HG03432 (cell line): ENCODE data around the gene POLR2E.

ENCODE experiments used
- ATAC-seq: cut with Tn5 transposase; IDR thresholded peaks from one replicate; pipeline ENCODE4 v1.9.1; 2021; ENCODE audit warnings: mild to moderate bottlenecking, moderate library complexity; ENCODE audit not compliant: unreplicated experiment

Gene POLR2E

GRCh38 chr19:1066748-1067340 is 28.3 kb downstream of the POLR2E start, which contains the start of gene ARHGAP45:
TSS of gene ARHGAP45 (plus strand) at chr19:1067167. CDS start at chr19:1067406, 239 bp downstream.
- ATAC-seq: peak; percentile 39

- ATAC-seq: no peak
Observed at GRCh38 chr19:1066251-1066747, 28.9 kb downstream of the POLR2E start.

GRCh38 chr19:1065606-1066109 is 29.5 kb downstream of the POLR2E start:
- ATAC-seq: no peak

GRCh38 chr19:1064661-1065605 is 30.2 kb downstream of the POLR2E start:
- ATAC-seq: no peak

GRCh38 chr19:1063909-1064660 is 31.1 kb downstream of the POLR2E start:
- no peak for ATAC-seq

- ATAC-seq: no peak
Observed at GRCh38 chr19:1063030-1063908, 31.9 kb downstream of the POLR2E start.

- ATAC-seq: no peak
Observed at GRCh38 chr19:1062387-1063029, 32.7 kb downstream of the POLR2E start.

- no peak for ATAC-seq
Observed at GRCh38 chr19:1061987-1062386, 33.2 kb downstream of the POLR2E start.

- ATAC-seq: no peak
Observed at GRCh38 chr19:1060689-1061088, 34.5 kb downstream of the POLR2E start.

GRCh38 chr19:1058112-1058511 is 37.1 kb downstream of the POLR2E start:
- no peak for ATAC-seq

GRCh38 chr19:1057176-1057855 is 37.9 kb downstream of the POLR2E start:
- no peak for ATAC-seq

GRCh38 chr19:1055886-1056620 is 39.1 kb downstream of the POLR2E start:
- ATAC-seq: no peak

- ATAC-seq: no peak
Observed at GRCh38 chr19:1055028-1055425, 40.1 kb downstream of the POLR2E start.

- no peak for ATAC-seq
Observed at GRCh38 chr19:1054102-1055027, 40.8 kb downstream of the POLR2E start.

- no peak for ATAC-seq
Observed at GRCh38 chr19:1053176-1054101, 41.7 kb downstream of the POLR2E start.

- no peak for ATAC-seq
Observed at GRCh38 chr19:1052349-1052975, 42.7 kb downstream of the POLR2E start.
